Immature natural killer cell (primary cell): ENCODE results near the gene PMS2. TPM values are rescaled to one million over a fixed set of nuclear protein-coding genes. Genes with fewer than 3 reads are reported as not detected.
"Not testable (repeated sequence)": the region's sequence is repeated elsewhere in the genome, so short reads cannot be mapped to it uniquely, and the experiment has no call there.

Experiments
- DNase-seq, 3 donors: peaks; one replicate each; pipeline ENCODE4 v3.0.0; 2022; ENCODE audit warnings: mixed read lengths in 1 of 3
- H3K27ac Mint-ChIP-seq, 6 donors: one replicate each; pipeline ENCODE4 v1.8.0; 2020; ENCODE audit warnings: mixed read lengths in 6 of 6, mild to moderate bottlenecking in 5 of 6, inconsistent platforms in 4 of 6, moderate library complexity in 3 of 6
- H3K27me3 Mint-ChIP-seq, 3 donors: one replicate each; pipeline ENCODE4 v1.8.0; 2020 to 2021; ENCODE audit warnings: low read depth in 3 of 3, mild to moderate bottlenecking in 3 of 3, mixed read lengths in 3 of 3, moderate library complexity in 3 of 3, inconsistent platforms in 1 of 3
- H3K36me3 Mint-ChIP-seq, 3 donors: one replicate each; pipeline ENCODE4 v1.8.0; 2020; ENCODE audit warnings: mixed read lengths in 3 of 3, inconsistent platforms in 2 of 3, mild to moderate bottlenecking in 2 of 3
- H3K4me1 Mint-ChIP-seq, 2 donors: one replicate each; pipeline ENCODE4 v1.8.0; 2020; ENCODE audit warnings: inconsistent platforms in 2 of 2, mild to moderate bottlenecking in 2 of 2, mixed read lengths in 2 of 2, moderate library complexity in 1 of 2
- H3K4me3 Mint-ChIP-seq, 5 donors: one replicate each; pipeline ENCODE4 v1.8.0; 2020; ENCODE audit warnings: mild to moderate bottlenecking in 5 of 5, mixed read lengths in 5 of 5, inconsistent platforms in 3 of 5, moderate library complexity in 3 of 5
- H3K9me3 Mint-ChIP-seq, 6 donors: one replicate each; pipeline ENCODE4 v1.8.0; 2020; ENCODE audit warnings: mild to moderate bottlenecking in 6 of 6, mixed read lengths in 6 of 6, inconsistent platforms in 4 of 6, moderate library complexity in 3 of 6
- polyA plus RNA-seq, 3 donors: library from polyadenylated mRNA; unstranded; fragments of 300-500 nt; fragmentation: Illumina TruSeq; gene quantifications; one replicate each; pipeline ENCODE4 v1.2.3, GENCODE V29; 2021

Gene PMS2
- polyA plus RNA-seq, 3 donors from 2014 or later, result 6.6 to 13.8 (median 9.6) TPM

- H3K27me3 Mint-ChIP-seq, H3K36me3 Mint-ChIP-seq, DNase-seq, H3K9me3 Mint-ChIP-seq: not testable (repeated sequence)
- peak overlapping the region; percentile 41 to 95 (median 92) for H3K4me3 Mint-ChIP-seq
- peaks cover 19 to 36% of the 10 kb centered on the region in 2 donors for H3K4me1 Mint-ChIP-seq
- H3K27ac Mint-ChIP-seq, result peak overlapping the region in 3 of 6 donors; percentile 30 to 89 (median 83)
Observed at GRCh38 chr7:6007835-6008590, 836 bp downstream of the PMS2 start.

- Mint-ChIP-seq H3K27me3 (peaks cover 3 to 7% (median 7%) of the 10 kb centered on the region in 3 donors), H3K36me3 (peaks cover 0 to 6% (median 2%) of the 10 kb centered on the region in 3 donors), H3K27ac (peak overlapping the region in 5 of 6 donors; percentile 13 to 83 (median 30)), H3K4me1 (peaks cover 14 to 30% of the 10 kb centered on the region in 2 donors), H3K9me3 (no peaks in the 10 kb centered on the region), H3K4me3 (peak overlapping the region; percentile 33 to 95 (median 69))
- DNase-seq, result no peak
Observed at GRCh38 chr7:6007386-6007785, 1.5 kb downstream of the PMS2 start.

- no peak overlapping the region for H3K4me3 Mint-ChIP-seq
- H3K4me1 Mint-ChIP-seq, result no peaks in the 10 kb centered on the region
- no peaks in the 10 kb centered on the region for H3K27me3 Mint-ChIP-seq
- H3K27ac Mint-ChIP-seq, result peak overlapping the region in 1 of 6 donors; percentile 46
- peak; percentile 47 to 64 (median 60) for DNase-seq
- no peaks in the 10 kb centered on the region for H3K9me3 Mint-ChIP-seq
- peaks cover 9 to 31% (median 17%) of the 10 kb centered on the region in 3 donors for H3K36me3 Mint-ChIP-seq
Observed at GRCh38 chr7:5997210-5997808, 11.5 kb downstream of the PMS2 start.

GRCh38 chr7:5987061-5987460 lies 21.8 kb downstream of the PMS2 start:
- H3K4me1 Mint-ChIP-seq, DNase-seq, H3K27me3 Mint-ChIP-seq, H3K4me3 Mint-ChIP-seq, H3K9me3 Mint-ChIP-seq, H3K27ac Mint-ChIP-seq: not testable (repeated sequence)
- H3K36me3 Mint-ChIP-seq, result peaks cover 12 to 34% (median 15%) of the 10 kb centered on the region in 3 donors

- not testable (repeated sequence) for DNase-seq, H3K27ac Mint-ChIP-seq, H3K9me3 Mint-ChIP-seq, H3K27me3 Mint-ChIP-seq, H3K4me3 Mint-ChIP-seq, H3K4me1 Mint-ChIP-seq
- H3K36me3 Mint-ChIP-seq, result peaks cover 3 to 12% (median 7%) of the 10 kb centered on the region in 3 donors
Observed at GRCh38 chr7:5979680-5980314, 29.1 kb downstream of the PMS2 start.

GRCh38 chr7:5973580-5973979 lies 35.3 kb downstream of the PMS2 start:
- H3K36me3 Mint-ChIP-seq, DNase-seq, H3K4me3 Mint-ChIP-seq, H3K27me3 Mint-ChIP-seq, H3K9me3 Mint-ChIP-seq, H3K4me1 Mint-ChIP-seq, H3K27ac Mint-ChIP-seq: not testable (repeated sequence)

GRCh38 chr7:5970347-5970911 lies 38.4 kb downstream of the PMS2 start, which contains the start of gene RSPH10B:
TSS of gene RSPH10B (minus strand) at chr7:5970689. CDS start at chr7:5967116, 3,573 bp downstream.
- not testable (repeated sequence) for H3K9me3 Mint-ChIP-seq, H3K4me3 Mint-ChIP-seq, DNase-seq, H3K4me1 Mint-ChIP-seq, H3K27me3 Mint-ChIP-seq, H3K36me3 Mint-ChIP-seq, H3K27ac Mint-ChIP-seq

GRCh38 chr7:5963810-5964209 lies 45.0 kb downstream of the PMS2 start:
- H3K27me3 Mint-ChIP-seq, H3K4me1 Mint-ChIP-seq, H3K36me3 Mint-ChIP-seq, DNase-seq, H3K4me3 Mint-ChIP-seq, H3K9me3 Mint-ChIP-seq, H3K27ac Mint-ChIP-seq: not testable (repeated sequence)

GRCh38 chr7:5963205-5963604 lies 45.6 kb downstream of the PMS2 start:
- H3K9me3 Mint-ChIP-seq, H3K27ac Mint-ChIP-seq, DNase-seq, H3K4me1 Mint-ChIP-seq, H3K4me3 Mint-ChIP-seq, H3K36me3 Mint-ChIP-seq, H3K27me3 Mint-ChIP-seq: not testable (repeated sequence)

- not testable (repeated sequence) for H3K27me3 Mint-ChIP-seq, DNase-seq, H3K27ac Mint-ChIP-seq, H3K36me3 Mint-ChIP-seq, H3K4me3 Mint-ChIP-seq, H3K9me3 Mint-ChIP-seq, H3K4me1 Mint-ChIP-seq
Observed at GRCh38 chr7:5934945-5935450, 73.9 kb downstream of the PMS2 start.

- H3K9me3 Mint-ChIP-seq, H3K27ac Mint-ChIP-seq, DNase-seq, H3K27me3 Mint-ChIP-seq, H3K4me1 Mint-ChIP-seq, H3K4me3 Mint-ChIP-seq, H3K36me3 Mint-ChIP-seq: not testable (repeated sequence)
Observed at GRCh38 chr7:5931905-5932644, 76.8 kb downstream of the PMS2 start.

- H3K4me3 Mint-ChIP-seq, H3K9me3 Mint-ChIP-seq, H3K4me1 Mint-ChIP-seq, H3K27me3 Mint-ChIP-seq, H3K36me3 Mint-ChIP-seq, DNase-seq, H3K27ac Mint-ChIP-seq: not testable (repeated sequence)
Observed at GRCh38 chr7:5931250-5931649, 77.6 kb downstream of the PMS2 start.

GRCh38 chr7:5930290-5930689 lies 78.6 kb downstream of the PMS2 start:
- H3K4me3 Mint-ChIP-seq, H3K27me3 Mint-ChIP-seq, H3K4me1 Mint-ChIP-seq, H3K9me3 Mint-ChIP-seq, H3K27ac Mint-ChIP-seq, DNase-seq, H3K36me3 Mint-ChIP-seq: not testable (repeated sequence)
